MM.1S (cell line): ENCODE results near the gene FAM76A.

Experiments
- DNase-seq: peaks from one replicate; pipeline ENCODE4 v3.0.0-alpha.2; 2015
- H2AFZ ChIP-seq: fragments of 300-600 bp; sonication (generic); 2 replicates; pipeline ENCODE4 v1.6.0; 2016; ENCODE audit warnings: antibody characterized with exemption, low read length
- H3F3A ChIP-seq: fragments of 300-600 bp; sonication (generic); 2 replicates; pipeline ENCODE4 v1.6.1; 2016; ENCODE audit warnings: mild to moderate bottlenecking, antibody characterized with exemption, low read length, moderate library complexity, mixed read lengths; ENCODE audit not compliant: insufficient read depth
- H3K27ac ChIP-seq: fragments of 300-600 bp; sonication (generic); 2 replicates; pipeline ENCODE4 v1.5.1; 2016; ENCODE audit warnings: mild to moderate bottlenecking, low read length
- H3K27me3 ChIP-seq: fragments of 300-600 bp; sonication (generic); replicated peaks from 2 replicates; pipeline ENCODE4 v1.6.0; 2016; ENCODE audit warnings: low read length; ENCODE audit not compliant: insufficient read depth
- H3K36me3 ChIP-seq: fragments of 300-600 bp; sonication (generic); replicated peaks from 2 replicates; pipeline ENCODE4 v1.6.1; 2016; ENCODE audit warnings: mild to moderate bottlenecking, low read length, mixed read lengths; ENCODE audit not compliant: insufficient read depth
- H3K4me1 ChIP-seq: fragments of 300-600 bp; sonication (generic); 2 replicates; pipeline ENCODE4 v1.6.1; 2016; ENCODE audit warnings: low read length, mixed read lengths
- H3K4me2 ChIP-seq: fragments of 300-600 bp; sonication (generic); 2 replicates; pipeline ENCODE4 v1.6.0; 2016; ENCODE audit warnings: low read depth, low read length
- H3K4me3 ChIP-seq: fragments of 300-600 bp; sonication (generic); 2 replicates; pipeline ENCODE4 v1.5.1; 2016; ENCODE audit warnings: low read length, mixed read lengths
- H3K79me2 ChIP-seq: fragments of 300-600 bp; sonication (generic); 2 replicates; pipeline ENCODE4 v1.6.1; 2016; ENCODE audit warnings: mixed run types, low read length, mixed read lengths
- H3K9ac ChIP-seq: fragments of 300-600 bp; sonication (generic); 2 replicates; pipeline ENCODE4 v1.6.1; 2016; ENCODE audit warnings: low read length, mixed read lengths
- H3K9me2 ChIP-seq: fragments of 300-600 bp; sonication (generic); replicated peaks from 2 replicates; pipeline ENCODE4 v1.6.1; 2016; ENCODE audit warnings: mild to moderate bottlenecking, low read length, mixed read lengths; ENCODE audit not compliant: insufficient read depth
- H3K9me3 ChIP-seq: fragments of 300-600 bp; sonication (generic); replicated peaks from 2 replicates; pipeline ENCODE4 v1.6.1; 2016; ENCODE audit warnings: mild to moderate bottlenecking, low read length, mixed read lengths; ENCODE audit not compliant: insufficient read depth
- H4K20me1 ChIP-seq: fragments of 300-600 bp; sonication (generic); 2 replicates; pipeline ENCODE4 v1.6.1; 2016; ENCODE audit warnings: mild to moderate bottlenecking, low read length, moderate library complexity, mixed read lengths; ENCODE audit not compliant: insufficient read depth
- CTCF ChIP-seq: fragments of 300-600 bp; sonication (generic); IDR thresholded peaks from 2 replicates; pipeline ENCODE4 v1.5.1; 2016; ENCODE audit warnings: antibody characterized with exemption, low read length, mixed read lengths
- EZH2 ChIP-seq: fragments of 300-600 bp; sonication (generic); optimal IDR thresholded peaks from 2 replicates; pipeline ENCODE3; 2017; ENCODE audit warnings: low read depth, mild to moderate bottlenecking, antibody characterized with exemption, low read length, mixed read lengths
- EZH2phosphoT487 ChIP-seq: fragments of 300-600 bp; sonication (generic); IDR thresholded peaks from 2 replicates; pipeline ENCODE4 v1.6.1; 2018; ENCODE audit warnings: antibody characterized with exemption, low read length

The FAM76A gene

GRCh38 chr1:27727126-27727525, 1.4 kb downstream of the FAM76A start:
- Histone ChIP-seq H4K20me1 (no peaks in the 10 kb centered on the region), H3K36me3 (no peaks in the 10 kb centered on the region), H3K9me2 (no peaks in the 10 kb centered on the region), H3K9ac (no peak overlapping the region; the same call in none of the 2 replicates), H3K9me3 (no peaks in the 10 kb centered on the region), H3K4me1 (peaks cover 13% of the 10 kb centered on the region), H2AFZ (no peak overlapping the region), H3K27me3 (no peaks in the 10 kb centered on the region), H3F3A (peaks cover 4% of the 10 kb centered on the region; the same call in 1 of the 2 replicates), H3K4me3 (no peak overlapping the region), H3K4me2 (peak overlapping the region; percentile 79; the same call in 1 of the 2 replicates), H3K27ac (no peak overlapping the region), H3K79me2 (no peaks in the 10 kb centered on the region; the same call in 1 of the 2 replicates)
- no peak for TF ChIP-seq EZH2phosphoT487
- no peak for TF ChIP-seq CTCF
- TF ChIP-seq EZH2, result no peak
- DNase-seq, result no peak

GRCh38 chr1:27736252-27736651, 10.5 kb downstream of the FAM76A start:
- no peaks in the 10 kb centered on the region for H3K27me3 ChIP-seq
- no peak overlapping the region for H3K9ac ChIP-seq
- TF ChIP-seq EZH2phosphoT487 (no peak), EZH2 (no peak), CTCF (no peak)
- H3K79me2 ChIP-seq, result no peaks in the 10 kb centered on the region
- H3K4me1 ChIP-seq, result no peaks in the 10 kb centered on the region
- H3K9me3 ChIP-seq, result no peaks in the 10 kb centered on the region
- no peaks in the 10 kb centered on the region for H4K20me1 ChIP-seq
- H3K4me3 ChIP-seq, result no peak overlapping the region
- no peaks in the 10 kb centered on the region for H3K9me2 ChIP-seq
- H3F3A ChIP-seq, result no peaks in the 10 kb centered on the region
- no peaks in the 10 kb centered on the region for H3K36me3 ChIP-seq
- H3K27ac ChIP-seq, result no peak overlapping the region
- no peak for DNase-seq
- no peak overlapping the region for H3K4me2 ChIP-seq
- no peak overlapping the region for H2AFZ ChIP-seq

GRCh38 chr1:27741121-27741520, 15.4 kb downstream of the FAM76A start:
- Histone ChIP-seq H3K4me1 (no peaks in the 10 kb centered on the region), H2AFZ (no peak overlapping the region), H3K4me2 (no peak overlapping the region), H3K27ac (no peak overlapping the region), H3F3A (no peaks in the 10 kb centered on the region), H3K9ac (no peak overlapping the region), H3K79me2 (no peaks in the 10 kb centered on the region), H3K9me3 (no peaks in the 10 kb centered on the region), H3K4me3 (no peak overlapping the region), H3K36me3 (no peaks in the 10 kb centered on the region), H3K9me2 (no peaks in the 10 kb centered on the region), H3K27me3 (no peaks in the 10 kb centered on the region), H4K20me1 (no peaks in the 10 kb centered on the region)
- TF ChIP-seq EZH2phosphoT487 (no peak), EZH2 (no peak)
- no peak for DNase-seq

- no peak for DNase-seq
- Histone ChIP-seq H3K27me3 (no peaks in the 10 kb centered on the region), H3K9me3 (no peaks in the 10 kb centered on the region), H2AFZ (no peak overlapping the region), H3K27ac (no peak overlapping the region), H3K4me2 (no peak overlapping the region), H3K9ac (no peak overlapping the region), H3K9me2 (no peaks in the 10 kb centered on the region), H3K79me2 (no peaks in the 10 kb centered on the region), H3K4me1 (peaks cover 1% of the 10 kb centered on the region; the same call in 1 of the 2 replicates), H4K20me1 (no peaks in the 10 kb centered on the region), H3K36me3 (no peaks in the 10 kb centered on the region), H3F3A (no peaks in the 10 kb centered on the region), H3K4me3 (no peak overlapping the region)
- TF ChIP-seq EZH2phosphoT487 (no peak), EZH2 (no peak), CTCF (no peak)
Observed at GRCh38 chr1:27744556-27744955, 18.8 kb downstream of the FAM76A start.
